ENCODE data around the gene ATP2B1.
A peak's percentile ranks its signal among the peaks of the same experiment; 100 is the strongest.

Gene ATP2B1

GRCh38 chr12:89663577-89664357 is 44.9 kb downstream of the ATP2B1 start (continued):
- TF ChIP-seq ATF2 (tag by site-specific recombination; IDR thresholded peaks at IDR 0.05; ENCODE audit: low read depth) (0 out of 2 replicates have a peak, but pooled peaks have one; percentile 4), ZBTB44 (tag by site-specific recombination; IDR thresholded peaks at IDR 0.05) (peak; percentile 80), TRIM28 (IDR thresholded peaks at IDR 0.05; ENCODE audit: borderline replicate concordance, low read length) (no peak), PATZ1 (tag by site-specific recombination; IDR thresholded peaks at IDR 0.05) (no peak), ZNF768 (tag by site-specific recombination; IDR thresholded peaks at IDR 0.05) (no peak), PRDM10 (tag by site-specific recombination; IDR thresholded peaks at IDR 0.05) (peak; percentile 84), GLIS1 (tag by site-specific recombination; IDR thresholded peaks at IDR 0.05) (no peak; the same call in 1 of the 2 replicates), SP2 (tag by site-specific recombination; IDR thresholded peaks at IDR 0.05) (no peak), MYNN (tag by site-specific recombination; IDR thresholded peaks at IDR 0.05; ENCODE audit: borderline replicate concordance) (no peak), ZNF280C (tag by site-specific recombination; IDR thresholded peaks at IDR 0.05) (no peak), ZNF791 (tag by site-specific recombination; IDR thresholded peaks at IDR 0.05) (no peak), ZNF660 (tag by site-specific recombination; IDR thresholded peaks at IDR 0.05) (peak; percentile 68; the same call in 1 of the 2 replicates), REST (tag by site-specific recombination; IDR thresholded peaks at IDR 0.05) (no peak), ZNF335 (tag by site-specific recombination; conservative IDR thresholded peaks at IDR 0.05) (no peak), ZNF830 (tag by site-specific recombination; IDR thresholded peaks at IDR 0.05; ENCODE audit: low read depth) (no peak), ZNF76 (tag by site-specific recombination; IDR thresholded peaks at IDR 0.05; ENCODE audit: borderline replicate concordance, low read depth) (no peak), ZBTB1 (tag by site-specific recombination; IDR thresholded peaks at IDR 0.05) (no peak), ZNF184 (tag by site-specific recombination; IDR thresholded peaks at IDR 0.05) (no peak), ZNF394 (tag by site-specific recombination; IDR thresholded peaks at IDR 0.05; ENCODE audit: borderline replicate concordance) (no peak), ZNF266 (tag by site-specific recombination; IDR thresholded peaks at IDR 0.05; ENCODE audit: low read depth) (no peak), ZNF555 (tag by site-specific recombination; conservative IDR thresholded peaks at IDR 0.05) (no peak), ZNF2 (tag by site-specific recombination; IDR thresholded peaks at IDR 0.05) (no peak), ZIC2 (tag by site-specific recombination; IDR thresholded peaks at IDR 0.05) (no peak), PRDM1 (tag by site-specific recombination; IDR thresholded peaks at IDR 0.05) (peak; percentile 81)

Measured in HEK293 (cell line).